Body of pancreas (tissue), 4 donors: Measurements from ENCODE around the gene MYO5B. TPM values are rescaled to one million over a fixed set of nuclear protein-coding genes. Genes with fewer than 3 reads are reported as not detected.

ENCODE experiments used
- ATAC-seq: fragments of 150-250 bp; one replicate; pipeline ENCODE4 v1.9.1; 2016
- DNase-seq, 4 donors: peaks; one replicate each; pipeline ENCODE4 v3.0.0-alpha.2; 2019
- H3K27ac ChIP-seq, 4 donors: fragments of 200-600 bp; sonication (generic); 1 replicate in 3 of 4; 2 replicates in 1 of 4; pipeline versions ENCODE4 v1.5.1 to v1.6.1; 2016 to 2019; ENCODE audit warnings: mild to moderate bottlenecking in 1 of 4, mixed read lengths in 1 of 4, moderate library complexity in 1 of 4
- H3K27me3 ChIP-seq, 2 donors: fragments of 200-600 bp; sonication (generic); one replicate each; pipeline ENCODE4 v1.6.0; 2016; ENCODE audit warnings: mild to moderate bottlenecking in 1 of 2
- H3K36me3 ChIP-seq, 2 donors: fragments of 200-600 bp; sonication (generic); replicated peaks in 1 of 2; 2 replicates each; pipeline ENCODE4 v1.5.1; 2016; ENCODE audit warnings: low read depth in 2 of 2; ENCODE audit not compliant: insufficient read depth in 1 of 2
- H3K4me1 ChIP-seq: fragments of 200-600 bp; sonication (generic); one replicate; pipeline ENCODE4 v1.6.0; 2016
- H3K4me3 ChIP-seq, 2 donors: fragments of 200-600 bp; sonication (generic); 1 replicate in 1 of 2; 2 replicates in 1 of 2; pipeline ENCODE4 v1.5.1; 2016 to 2019
- H3K9me3 ChIP-seq, 3 donors: fragments of 200-600 bp; sonication (generic); 1 replicate in 2 of 3; 2 replicates in 1 of 3; pipeline ENCODE4 v1.5.1; 2016
- POLR2A ChIP-seq, 3 donors: fragments of 450-650 bp; IDR thresholded peaks; one replicate each; pipeline ENCODE4 v1.6.1; 2016; ENCODE audit warnings: antibody characterized with exemption in 3 of 3, mild to moderate bottlenecking in 2 of 3
- WGBS, 2 donors: methylation state at CpG; one replicate each; pipeline ENCODE4 v1.1.5; 2017; 5-methylcytosine and 5-hydroxymethylcytosine counted together
- intact Hi-C: fragments of 100-400 bp; cut with DNase I; formaldehyde crosslinking; loops from one replicate; pipeline ENCODE4 v1.15.1; 2023
- total RNA-seq, 2 donors: library from RNA; depleted of rRNA; stranded (reverse); fragments of >200 nt; gene quantifications; one replicate each; pipeline ENCODE4 v1.1.0, GENCODE V29; 2016
- TF ChIP-seq, protein P1 (sequence below), 7 experiments: fragments of 450-650 bp in 4 of 7; fragments of 200-600 bp in 3 of 7; sonication (generic) in 3 of 7; IDR thresholded peaks; one replicate each; pipeline ENCODE4 v1.5.1; 2016 to 2019; ENCODE audit warnings: antibody characterized with exemption in 7 of 7

Gene MYO5B
- total RNA-seq, 2 donors from 2014 or later: 17.1 to 18.2 TPM

DNA sequence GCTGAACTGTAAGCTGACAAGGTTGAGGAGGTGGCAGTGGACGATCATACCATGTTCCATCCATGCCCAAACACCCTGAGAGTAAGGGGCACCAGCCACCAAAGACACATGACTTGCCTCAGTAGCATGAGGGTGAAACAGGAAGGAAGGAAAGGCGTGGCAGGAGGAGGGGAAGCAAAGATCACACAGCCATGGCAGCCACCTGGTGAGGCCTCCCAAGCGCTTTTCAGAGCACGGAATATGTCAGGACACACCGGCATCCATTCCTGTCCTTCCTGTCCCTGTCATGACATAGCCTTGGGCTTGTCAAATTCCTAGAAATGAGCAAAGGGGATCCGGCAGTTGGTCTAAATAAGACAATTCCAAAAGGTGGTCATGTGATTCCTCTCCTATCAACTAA is 118.7 kb downstream of the MYO5B start:
- ATAC-seq (no peak), DNase-seq (no peak)
- H3K27me3 ChIP-seq: no peaks in the 10 kb centered on the region
- H3K4me1 ChIP-seq: peaks cover 21% of the 10 kb centered on the region
- H3K27ac ChIP-seq: no peak overlapping the region
- intact Hi-C loops: no loop called here
- no peak for TF ChIP-seq POLR2A (IDR thresholded peaks at IDR 0.05)
- TF ChIP-seq, protein P1, sequence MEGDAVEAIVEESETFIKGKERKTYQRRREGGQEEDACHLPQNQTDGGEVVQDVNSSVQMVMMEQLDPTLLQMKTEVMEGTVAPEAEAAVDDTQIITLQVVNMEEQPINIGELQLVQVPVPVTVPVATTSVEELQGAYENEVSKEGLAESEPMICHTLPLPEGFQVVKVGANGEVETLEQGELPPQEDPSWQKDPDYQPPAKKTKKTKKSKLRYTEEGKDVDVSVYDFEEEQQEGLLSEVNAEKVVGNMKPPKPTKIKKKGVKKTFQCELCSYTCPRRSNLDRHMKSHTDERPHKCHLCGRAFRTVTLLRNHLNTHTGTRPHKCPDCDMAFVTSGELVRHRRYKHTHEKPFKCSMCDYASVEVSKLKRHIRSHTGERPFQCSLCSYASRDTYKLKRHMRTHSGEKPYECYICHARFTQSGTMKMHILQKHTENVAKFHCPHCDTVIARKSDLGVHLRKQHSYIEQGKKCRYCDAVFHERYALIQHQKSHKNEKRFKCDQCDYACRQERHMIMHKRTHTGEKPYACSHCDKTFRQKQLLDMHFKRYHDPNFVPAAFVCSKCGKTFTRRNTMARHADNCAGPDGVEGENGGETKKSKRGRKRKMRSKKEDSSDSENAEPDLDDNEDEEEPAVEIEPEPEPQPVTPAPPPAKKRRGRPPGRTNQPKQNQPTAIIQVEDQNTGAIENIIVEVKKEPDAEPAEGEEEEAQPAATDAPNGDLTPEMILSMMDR (IDR thresholded peaks at IDR 0.05): no peak
- H3K36me3 ChIP-seq: no peaks in the 10 kb centered on the region
- no peak overlapping the region for H3K4me3 ChIP-seq
- 82 to 93% methylated on average over 6 of the region's 6 CpGs for WGBS, 2 donors
- no peaks in the 10 kb centered on the region for H3K9me3 ChIP-seq

DNA sequence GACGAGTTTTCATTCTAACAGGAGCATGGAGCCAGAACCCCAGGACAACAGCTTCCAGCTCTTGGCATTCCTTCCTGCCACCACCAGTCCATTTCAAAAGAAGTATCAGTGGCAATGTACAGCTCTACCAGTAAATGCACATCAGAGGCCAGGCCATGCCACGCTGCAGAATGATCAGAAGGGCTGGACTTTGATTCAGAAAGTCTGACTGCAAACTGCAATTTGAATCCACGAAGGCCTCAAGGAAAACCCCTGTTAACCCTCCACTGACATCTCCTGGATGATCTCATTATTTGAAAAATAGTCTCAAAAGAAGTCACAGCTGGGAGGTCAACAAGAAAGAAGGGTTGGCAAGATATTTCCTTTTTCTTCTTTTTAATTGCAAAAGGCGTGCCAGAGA is 119.2 kb downstream of the MYO5B start:
- no peak for ATAC-seq
- Histone ChIP-seq H3K27me3 (no peaks in the 10 kb centered on the region), H3K36me3 (no peaks in the 10 kb centered on the region), H3K27ac (no peak overlapping the region), H3K4me3 (no peak overlapping the region), H3K9me3 (no peaks in the 10 kb centered on the region), H3K4me1 (peaks cover 16% of the 10 kb centered on the region)
- DNase-seq: no peak
- TF ChIP-seq POLR2A (IDR thresholded peaks at IDR 0.05): no peak
- TF ChIP-seq, protein P1 (IDR thresholded peaks at IDR 0.05): no peak
- 65 to 74% methylated on average over 4 of the region's 4 CpGs for WGBS, 2 donors
- intact Hi-C loops: no loop called here

DNA sequence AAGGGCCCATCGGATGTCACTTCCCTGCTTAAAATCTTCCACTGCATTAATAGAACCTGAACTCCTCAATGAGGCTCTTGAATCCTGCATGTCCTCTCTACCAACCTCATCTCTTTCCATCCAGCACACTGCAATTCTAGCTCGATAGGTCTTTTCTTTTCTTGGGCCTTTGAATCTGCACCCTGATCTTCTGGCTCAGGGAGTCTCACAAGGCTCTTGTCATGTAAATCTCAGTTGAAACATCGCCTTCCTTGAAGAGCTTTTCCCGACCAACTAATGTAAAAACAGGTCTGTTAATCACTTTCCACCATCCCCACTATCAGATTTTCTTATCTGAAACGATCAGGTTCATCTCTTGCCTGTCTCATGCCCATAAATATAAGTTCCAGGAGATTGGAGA is 120.5 kb downstream of the MYO5B start:
- TF ChIP-seq POLR2A (IDR thresholded peaks at IDR 0.05): no peak
- TF ChIP-seq, protein P1 (IDR thresholded peaks at IDR 0.05): no peak
- H3K27me3 ChIP-seq: no peaks in the 10 kb centered on the region
- H3K27ac ChIP-seq: no peak overlapping the region
- ATAC-seq: no peak
- DNase-seq: no peak
- WGBS, 2 donors: 78 to 86% methylated on average over 5 of the region's 5 CpGs
- intact Hi-C loops: no loop called here
- H3K4me3 ChIP-seq: no peak overlapping the region
- no peaks in the 10 kb centered on the region for H3K36me3 ChIP-seq
- peaks cover 2% of the 10 kb centered on the region for H3K4me1 ChIP-seq
- no peaks in the 10 kb centered on the region for H3K9me3 ChIP-seq

DNA sequence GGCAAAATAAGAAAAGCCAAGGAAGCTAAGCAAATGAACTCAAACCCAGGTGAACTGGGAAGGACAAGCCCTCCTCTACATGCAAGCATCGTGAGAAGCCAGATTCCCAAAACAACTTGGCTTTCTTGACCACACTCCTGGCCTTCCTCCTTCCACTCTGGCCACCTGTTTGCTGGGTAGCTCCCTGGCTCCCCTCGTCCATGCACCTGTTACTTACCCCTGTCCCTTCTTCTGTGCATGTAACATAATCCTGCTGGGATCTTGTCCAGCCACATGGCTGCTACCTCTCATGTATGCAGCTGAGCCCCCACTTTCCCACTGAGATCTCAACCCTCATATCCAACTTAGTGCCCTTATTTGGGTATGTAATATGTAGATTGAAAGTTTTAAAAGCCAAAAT is 121.6 kb downstream of the MYO5B start:
- no peaks in the 10 kb centered on the region for H3K36me3 ChIP-seq
- intact Hi-C loops: no loop called here
- DNase-seq: no peak
- WGBS, 2 donors: 88 to 95% methylated on average over 2 of the region's 2 CpGs
- TF ChIP-seq, protein P1 (IDR thresholded peaks at IDR 0.05): no peak
- no peak for TF ChIP-seq POLR2A (IDR thresholded peaks at IDR 0.05)
- H3K4me3 ChIP-seq: no peak overlapping the region
- H3K27me3 ChIP-seq: no peaks in the 10 kb centered on the region
- H3K4me1 ChIP-seq: no peaks in the 10 kb centered on the region
- ATAC-seq: no peak
- H3K9me3 ChIP-seq: no peaks in the 10 kb centered on the region
- no peak overlapping the region for H3K27ac ChIP-seq

DNA sequence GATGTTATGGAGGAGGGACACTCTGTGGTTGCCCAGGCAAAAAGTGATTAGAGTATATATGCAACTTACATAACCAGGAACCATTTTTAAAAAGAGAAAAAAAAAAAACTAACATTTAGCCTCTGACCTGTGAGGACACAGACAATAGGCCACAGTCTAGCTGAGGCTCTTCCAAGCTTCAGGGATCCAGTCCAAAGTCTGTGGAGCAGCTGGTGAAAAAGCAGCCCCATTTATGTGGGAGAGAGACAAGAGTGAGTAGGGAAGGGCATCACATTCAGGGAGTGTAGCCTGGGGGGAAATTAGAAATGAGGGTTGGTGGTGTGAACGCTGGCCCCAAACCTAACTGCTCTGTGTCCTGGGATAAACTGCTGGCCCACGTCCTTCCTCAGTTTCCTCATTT is 122.8 kb downstream of the MYO5B start:
- H3K9me3 ChIP-seq: no peaks in the 10 kb centered on the region
- H3K4me1 ChIP-seq: no peaks in the 10 kb centered on the region
- H3K27ac ChIP-seq: no peak overlapping the region
- no peaks in the 10 kb centered on the region for H3K36me3 ChIP-seq
- no peak for TF ChIP-seq POLR2A (IDR thresholded peaks at IDR 0.05)
- TF ChIP-seq, protein P1 (IDR thresholded peaks at IDR 0.05): no peak
- no peak for ATAC-seq
- 81 to 82% methylated on average over 2 of the region's 2 CpGs for WGBS, 2 donors
- H3K4me3 ChIP-seq: no peak overlapping the region
- no peak for DNase-seq
- no peaks in the 10 kb centered on the region for H3K27me3 ChIP-seq
- intact Hi-C loops: no loop called here
